ENCODE data around the gene AKR7A2. TPM values are rescaled to one million over a fixed set of nuclear protein-coding genes. Genes with fewer than 3 reads are reported as not detected.

The AKR7A2 gene
- total and polyA plus RNA-seq, 9 of the 15 experiments (the other 6 are each of a cell fraction or from before 2014, with no cell fraction given): 2.0 to 78.4 (median 49.4) TPM

DNA sequence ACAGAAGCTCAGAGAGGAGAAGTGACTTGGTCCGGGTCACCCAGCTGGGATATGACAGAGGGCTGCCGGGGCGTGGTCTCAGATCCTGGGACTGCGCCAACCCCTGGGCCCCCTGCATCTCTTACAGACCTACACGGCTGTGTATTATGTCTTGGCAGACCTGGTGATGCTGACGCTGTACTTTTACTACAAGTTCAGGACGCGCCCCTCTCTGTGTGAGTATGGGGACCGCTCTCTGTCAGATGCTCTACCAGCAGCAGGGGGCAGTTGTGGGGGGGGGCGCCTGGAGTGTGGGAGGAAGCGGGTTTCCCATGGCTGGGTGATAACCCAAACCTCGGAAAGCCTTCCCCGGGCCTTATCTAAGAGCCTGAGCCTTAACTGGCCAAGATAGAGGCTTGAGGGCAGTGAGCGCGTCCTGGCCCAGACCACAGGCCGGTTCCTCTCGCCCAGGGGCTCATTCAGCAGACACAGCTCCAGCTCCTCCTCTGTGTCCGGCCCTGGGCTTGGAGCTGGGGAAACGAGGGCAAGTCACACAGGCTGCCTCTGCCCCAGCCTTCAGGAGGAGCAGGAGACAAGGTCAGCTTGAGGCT lies 13.5 kb upstream of the AKR7A2 start (continued):
- TF ChIP-seq ARID1B (IDR thresholded peaks at IDR 0.05) (peak; percentile 87), ZNF124 (CRISPR knock-in tag; IDR thresholded peaks at IDR 0.05) (no peak), POLR2AphosphoS5 (IDR thresholded peaks at IDR 0.05; ENCODE audit: control insufficient read depth, insufficient read depth, low read depth, low read length) (peak; percentile 64; the same call in 1 of the 2 replicates), WHSC1 (IDR thresholded peaks at IDR 0.05; ENCODE audit: low read length) (no peak), CBX3 (IDR thresholded peaks at IDR 0.05; ENCODE audit: borderline replicate concordance in 1 of 2, low read length in 2 of 2) (no peak), CBFA2T3 (IDR thresholded peaks at IDR 0.05) (peak; percentile 90), FOXM1 (IDR thresholded peaks at IDR 0.05; ENCODE audit: low read depth) (peak; percentile 41; the same call in 1 of the 2 replicates), FOXM1 (CRISPR knock-in tag; IDR thresholded peaks at IDR 0.05; ENCODE audit: low read depth) (no peak), RCOR1 (IDR thresholded peaks at IDR 0.05; ENCODE audit: borderline replicate concordance in 1 of 2, low read depth in 2 of 2, low read length in 2 of 2) (peak in 1 of 2 experiments; percentile 95; a peak in 2 of 4 replicates), ZNF76 (CRISPR knock-in tag; IDR thresholded peaks at IDR 0.05; ENCODE audit: borderline replicate concordance) (no peak), GATA2 (CRISPR knock-in tag; IDR thresholded peaks at IDR 0.05) (peak; percentile 81), KLF16 (IDR thresholded peaks at IDR 0.05) (peak; percentile 87), C11orf30 (IDR thresholded peaks at IDR 0.05; ENCODE audit: low read depth) (peak; percentile 40), ZNF589 (CRISPR knock-in tag; IDR thresholded peaks at IDR 0.05; ENCODE audit: low read depth) (no peak), ZNF143 (CRISPR knock-in tag; IDR thresholded peaks at IDR 0.05) (no peak), ZNF584 (CRISPR knock-in tag; IDR thresholded peaks at IDR 0.05; ENCODE audit: low read depth) (no peak), HOXB6 (CRISPR knock-in tag; IDR thresholded peaks at IDR 0.05; ENCODE audit: borderline replicate concordance) (no peak)
- TF ChIP-seq, protein P1, sequence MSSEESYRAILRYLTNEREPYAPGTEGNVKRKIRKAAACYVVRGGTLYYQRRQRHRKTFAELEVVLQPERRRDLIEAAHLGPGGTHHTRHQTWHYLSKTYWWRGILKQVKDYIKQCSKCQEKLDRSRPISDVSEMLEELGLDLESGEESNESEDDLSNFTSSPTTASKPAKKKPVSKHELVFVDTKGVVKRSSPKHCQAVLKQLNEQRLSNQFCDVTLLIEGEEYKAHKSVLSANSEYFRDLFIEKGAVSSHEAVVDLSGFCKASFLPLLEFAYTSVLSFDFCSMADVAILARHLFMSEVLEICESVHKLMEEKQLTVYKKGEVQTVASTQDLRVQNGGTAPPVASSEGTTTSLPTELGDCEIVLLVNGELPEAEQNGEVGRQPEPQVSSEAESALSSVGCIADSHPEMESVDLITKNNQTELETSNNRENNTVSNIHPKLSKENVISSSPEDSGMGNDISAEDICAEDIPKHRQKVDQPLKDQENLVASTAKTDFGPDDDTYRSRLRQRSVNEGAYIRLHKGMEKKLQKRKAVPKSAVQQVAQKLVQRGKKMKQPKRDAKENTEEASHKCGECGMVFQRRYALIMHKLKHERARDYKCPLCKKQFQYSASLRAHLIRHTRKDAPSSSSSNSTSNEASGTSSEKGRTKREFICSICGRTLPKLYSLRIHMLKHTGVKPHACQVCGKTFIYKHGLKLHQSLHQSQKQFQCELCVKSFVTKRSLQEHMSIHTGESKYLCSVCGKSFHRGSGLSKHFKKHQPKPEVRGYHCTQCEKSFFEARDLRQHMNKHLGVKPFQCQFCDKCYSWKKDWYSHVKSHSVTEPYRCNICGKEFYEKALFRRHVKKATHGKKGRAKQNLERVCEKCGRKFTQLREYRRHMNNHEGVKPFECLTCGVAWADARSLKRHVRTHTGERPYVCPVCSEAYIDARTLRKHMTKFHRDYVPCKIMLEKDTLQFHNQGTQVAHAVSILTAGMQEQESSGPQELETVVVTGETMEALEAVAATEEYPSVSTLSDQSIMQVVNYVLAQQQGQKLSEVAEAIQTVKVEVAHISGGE (CRISPR knock-in tag; IDR thresholded peaks at IDR 0.05): peak in 1 of 3 experiments; percentile 37; a peak in 1 of 6 replicates
- TF ChIP-seq, protein P2, sequence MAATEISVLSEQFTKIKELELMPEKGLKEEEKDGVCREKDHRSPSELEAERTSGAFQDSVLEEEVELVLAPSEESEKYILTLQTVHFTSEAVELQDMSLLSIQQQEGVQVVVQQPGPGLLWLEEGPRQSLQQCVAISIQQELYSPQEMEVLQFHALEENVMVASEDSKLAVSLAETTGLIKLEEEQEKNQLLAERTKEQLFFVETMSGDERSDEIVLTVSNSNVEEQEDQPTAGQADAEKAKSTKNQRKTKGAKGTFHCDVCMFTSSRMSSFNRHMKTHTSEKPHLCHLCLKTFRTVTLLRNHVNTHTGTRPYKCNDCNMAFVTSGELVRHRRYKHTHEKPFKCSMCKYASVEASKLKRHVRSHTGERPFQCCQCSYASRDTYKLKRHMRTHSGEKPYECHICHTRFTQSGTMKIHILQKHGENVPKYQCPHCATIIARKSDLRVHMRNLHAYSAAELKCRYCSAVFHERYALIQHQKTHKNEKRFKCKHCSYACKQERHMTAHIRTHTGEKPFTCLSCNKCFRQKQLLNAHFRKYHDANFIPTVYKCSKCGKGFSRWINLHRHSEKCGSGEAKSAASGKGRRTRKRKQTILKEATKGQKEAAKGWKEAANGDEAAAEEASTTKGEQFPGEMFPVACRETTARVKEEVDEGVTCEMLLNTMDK (IDR thresholded peaks at IDR 0.05; ENCODE audit: borderline replicate concordance, insufficient read depth, low read depth, low read length, poor library complexity, severe bottlenecking): no peak
- TF ChIP-seq, protein P3, sequence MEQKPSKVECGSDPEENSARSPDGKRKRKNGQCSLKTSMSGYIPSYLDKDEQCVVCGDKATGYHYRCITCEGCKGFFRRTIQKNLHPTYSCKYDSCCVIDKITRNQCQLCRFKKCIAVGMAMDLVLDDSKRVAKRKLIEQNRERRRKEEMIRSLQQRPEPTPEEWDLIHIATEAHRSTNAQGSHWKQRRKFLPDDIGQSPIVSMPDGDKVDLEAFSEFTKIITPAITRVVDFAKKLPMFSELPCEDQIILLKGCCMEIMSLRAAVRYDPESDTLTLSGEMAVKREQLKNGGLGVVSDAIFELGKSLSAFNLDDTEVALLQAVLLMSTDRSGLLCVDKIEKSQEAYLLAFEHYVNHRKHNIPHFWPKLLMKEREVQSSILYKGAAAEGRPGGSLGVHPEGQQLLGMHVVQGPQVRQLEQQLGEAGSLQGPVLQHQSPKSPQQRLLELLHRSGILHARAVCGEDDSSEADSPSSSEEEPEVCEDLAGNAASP (IDR thresholded peaks at IDR 0.05): no peak
- TF ChIP-seq, protein P4, sequence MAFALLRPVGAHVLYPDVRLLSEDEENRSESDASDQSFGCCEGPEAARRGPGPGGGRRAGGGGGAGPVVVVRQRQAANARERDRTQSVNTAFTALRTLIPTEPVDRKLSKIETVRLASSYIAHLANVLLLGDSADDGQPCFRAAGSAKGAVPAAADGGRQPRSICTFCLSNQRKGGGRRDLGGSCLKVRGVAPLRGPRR (CRISPR knock-in tag; IDR thresholded peaks at IDR 0.05): no peak

Measured in K562 (cell line).